GM23248 (cell line): ENCODE results near the gene TPT1.

ENCODE experiments used
- EZH2 ChIP-seq: fragments of 200-600 bp; sonication (generic); IDR thresholded peaks from 2 replicates; pipeline ENCODE4 v1.6.1; 2018; ENCODE audit warnings: antibody characterized with exemption, mild to moderate bottlenecking; ENCODE audit not compliant: insufficient read depth, poor library complexity, severe bottlenecking
- EZH2phosphoT487 ChIP-seq: fragments of 200-600 bp; sonication (generic); IDR thresholded peaks from 2 replicates; pipeline ENCODE4 v1.6.1; 2018; ENCODE audit warnings: antibody characterized with exemption, moderate library complexity, mild to moderate bottlenecking, low read depth; ENCODE audit not compliant: insufficient read depth

DNA sequence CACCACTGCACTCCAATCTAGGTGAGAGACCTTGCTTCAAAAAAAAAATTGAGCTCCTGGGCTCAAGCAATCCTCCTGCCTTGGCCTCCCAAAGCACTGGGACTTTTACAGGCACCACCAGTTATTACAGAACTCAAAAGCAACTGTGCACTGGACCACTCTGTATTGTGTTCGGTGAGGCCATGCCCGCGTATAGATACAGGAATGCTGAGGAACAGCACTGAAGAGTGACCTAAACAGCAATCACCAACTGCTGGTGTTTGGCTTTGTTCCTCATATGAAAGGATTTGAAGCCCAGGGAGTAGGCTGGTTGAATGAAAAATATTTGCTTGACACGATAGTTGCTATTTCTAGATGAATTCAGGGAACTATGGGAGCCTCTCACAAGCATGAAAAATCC is 47.7 kb upstream of the TPT1 start:
- TF ChIP-seq EZH2, result no peak
- no peak for TF ChIP-seq EZH2phosphoT487
